SJSA1 (cell line): ENCODE measurements around the gene PLXND1. TPM values are rescaled to one million over a fixed set of nuclear protein-coding genes. Genes with fewer than 3 reads are reported as not detected.
"Not testable (repeated sequence)": the region's sequence is repeated elsewhere in the genome, so short reads cannot be mapped to it uniquely, and the experiment has no call there.

Experiments
- DNase-seq, 2 experiments: peaks; one replicate each; pipeline ENCODE4 v3.0.0-alpha.2; 2015 to 2020; ENCODE audit warnings: low spot score in 2 of 2, low read depth in 1 of 2
- H3K27ac ChIP-seq: fragments of 250-450 bp; sonication (Bioruptor Pico); 2 replicates; pipeline ENCODE4 v1.5.1; 2020; ENCODE audit warnings: mild to moderate bottlenecking, moderate library complexity
- H3K27me3 ChIP-seq: fragments of 250-450 bp; sonication (Bioruptor Pico); replicated peaks from 2 replicates; pipeline ENCODE4 v1.5.1; 2020; ENCODE audit warnings: mild to moderate bottlenecking, moderate library complexity
- H3K36me3 ChIP-seq: fragments of 250-450 bp; sonication (Bioruptor Pico); 2 replicates; pipeline ENCODE4 v1.5.1; 2020; ENCODE audit warnings: mild to moderate bottlenecking
- H3K4me1 ChIP-seq: fragments of 250-450 bp; sonication (Bioruptor Pico); replicated peaks from 2 replicates; pipeline ENCODE4 v1.6.1; 2021; ENCODE audit warnings: mild to moderate bottlenecking
- H3K4me3 ChIP-seq: fragments of 250-450 bp; sonication (Bioruptor Pico); 2 replicates; pipeline ENCODE4 v1.5.1; 2020; ENCODE audit warnings: mild to moderate bottlenecking
- H3K9me3 ChIP-seq: fragments of 250-450 bp; sonication (Bioruptor Pico); replicated peaks from 2 replicates; pipeline ENCODE4 v1.5.1; 2020; ENCODE audit warnings: mild to moderate bottlenecking
- total RNA-seq: library from RNA; depleted of rRNA; stranded (reverse); fragments of >200 nt; shearing (Covaris generic); gene quantifications from 2 replicates; pipeline ENCODE4 v1.2.3, GENCODE V29; 2014

Gene PLXND1
- total RNA-seq, 1 experiment from 2014 or later = 80.1 TPM

GRCh38 chr3:129614435-129614834 is 8.0 kb upstream of the PLXND1 start:
- Histone ChIP-seq H3K9me3 (no peaks in the 10 kb centered on the region), H3K4me3 (no peak overlapping the region), H3K27me3 (no peaks in the 10 kb centered on the region), H3K36me3 (no peaks in the 10 kb centered on the region), H3K27ac (no peak overlapping the region), H3K4me1 (peaks cover 58% of the 10 kb centered on the region)
- DNase-seq = peak in 1 of 2 experiments; percentile 36

DNA sequence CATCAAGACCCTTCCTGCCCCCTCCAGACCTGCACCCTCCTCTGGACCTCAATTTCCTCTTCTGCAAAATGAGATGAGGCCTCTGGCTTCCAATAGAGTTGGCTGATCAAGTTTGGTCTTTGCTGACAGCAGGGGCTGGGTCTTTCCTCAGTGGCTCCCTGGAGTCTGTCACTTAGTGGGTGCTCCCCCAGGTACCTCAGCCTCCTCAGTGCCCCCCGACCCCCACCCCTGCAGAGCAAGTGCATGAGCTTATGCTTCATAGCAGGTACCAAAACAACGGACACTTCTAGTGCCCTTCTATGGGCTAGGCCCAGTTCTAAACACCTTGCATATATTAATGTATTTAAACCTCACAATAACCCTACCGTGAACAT is 6.9 kb upstream of the PLXND1 start:
- H3K36me3 ChIP-seq = no peaks in the 10 kb centered on the region
- H3K4me3 ChIP-seq = no peak overlapping the region
- DNase-seq = no peak
- H3K27me3 ChIP-seq = no peaks in the 10 kb centered on the region
- H3K4me1 ChIP-seq = peaks cover 58% of the 10 kb centered on the region
- H3K9me3 ChIP-seq = no peaks in the 10 kb centered on the region
- no peak overlapping the region for H3K27ac ChIP-seq

GRCh38 chr3:129612534-129613366 is 6.3 kb upstream of the PLXND1 start:
- Histone ChIP-seq H3K4me1 (peaks cover 63% of the 10 kb centered on the region), H3K27ac (peak overlapping the region; percentile 57), H3K4me3 (no peak overlapping the region), H3K27me3 (no peaks in the 10 kb centered on the region), H3K36me3 (no peaks in the 10 kb centered on the region), H3K9me3 (no peaks in the 10 kb centered on the region)
- peak; percentile 50 to 66 for DNase-seq

GRCh38 chr3:129611812-129612533 is 5.5 kb upstream of the PLXND1 start:
- H3K27me3 ChIP-seq = no peaks in the 10 kb centered on the region
- peaks cover 68% of the 10 kb centered on the region for H3K4me1 ChIP-seq
- no peaks in the 10 kb centered on the region for H3K9me3 ChIP-seq
- DNase-seq = peak; percentile 75
- no peak overlapping the region for H3K4me3 ChIP-seq
- no peaks in the 10 kb centered on the region for H3K36me3 ChIP-seq
- H3K27ac ChIP-seq = peak overlapping the region; percentile 57

DNA sequence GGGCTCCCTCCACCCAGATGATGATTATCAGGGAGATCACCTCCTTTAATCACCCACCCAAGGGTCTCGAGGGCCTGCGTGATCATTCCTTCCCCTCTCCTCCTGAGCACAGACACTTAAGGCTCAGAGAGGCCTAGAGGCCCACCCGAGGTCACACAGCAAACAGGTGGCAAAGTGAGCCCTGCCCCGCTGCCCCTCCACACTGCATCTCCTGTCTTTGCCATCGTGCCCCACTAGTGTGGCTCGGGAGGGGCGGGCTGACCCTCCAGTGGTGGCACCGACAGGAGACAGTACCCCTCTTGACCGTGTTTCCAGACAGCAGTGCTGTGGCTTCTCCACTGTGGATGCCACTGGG is 4.9 kb upstream of the PLXND1 start:
- DNase-seq = no peak
- Histone ChIP-seq H3K27ac (peak overlapping the region; percentile 57), H3K4me1 (peaks cover 64% of the 10 kb centered on the region), H3K36me3 (no peaks in the 10 kb centered on the region), H3K9me3 (no peaks in the 10 kb centered on the region), H3K27me3 (no peaks in the 10 kb centered on the region), H3K4me3 (no peak overlapping the region)

DNA sequence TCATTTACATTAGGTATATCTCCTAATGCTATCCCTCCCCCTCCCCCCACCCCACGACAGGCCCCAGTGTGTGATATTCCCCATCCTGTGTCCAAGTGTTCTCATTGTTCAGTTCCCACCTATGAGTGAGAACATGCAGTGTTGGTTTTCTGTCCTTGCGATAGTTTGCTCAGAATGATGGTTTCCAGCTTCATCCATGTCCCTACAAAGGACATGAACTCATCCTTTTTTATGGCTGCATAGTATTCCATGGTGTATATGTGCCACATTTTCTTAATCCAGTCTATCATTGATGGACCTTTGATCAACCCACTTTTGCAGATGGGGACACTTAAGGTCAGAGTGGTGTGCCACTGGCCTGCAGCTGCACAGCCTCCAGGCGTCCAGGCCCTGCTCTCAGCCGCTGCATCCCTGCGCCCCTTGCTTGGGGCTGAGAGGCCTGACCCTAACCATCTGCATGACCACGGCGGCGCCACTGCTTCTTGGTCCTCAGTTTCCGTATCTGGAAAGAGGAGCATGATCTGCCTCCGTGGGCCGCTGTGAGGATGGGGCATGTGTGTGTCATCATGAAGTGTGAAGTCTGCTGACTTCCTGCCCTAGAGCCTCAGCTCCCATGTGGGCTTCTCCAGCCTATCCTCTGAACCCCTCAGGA is 4.4 kb upstream of the PLXND1 start:
- not testable (repeated sequence) for DNase-seq, H3K4me3 ChIP-seq, H3K36me3 ChIP-seq, H3K27me3 ChIP-seq, H3K9me3 ChIP-seq
- Histone ChIP-seq H3K27ac (peak overlapping the region; percentile 57), H3K4me1 (peaks cover 67% of the 10 kb centered on the region)

- H3K36me3 ChIP-seq = peaks cover 10% of the 10 kb centered on the region; the same call in 1 of the 2 replicates
- no peaks in the 10 kb centered on the region for H3K27me3 ChIP-seq
- H3K4me3 ChIP-seq = no peak overlapping the region
- no peak overlapping the region for H3K27ac ChIP-seq
- H3K9me3 ChIP-seq = 0 out of 2 replicates have a peak, but pooled peaks cover 3% of the 10 kb centered on the region
- peaks cover 73% of the 10 kb centered on the region for H3K4me1 ChIP-seq
- DNase-seq = no peak
These were observed 3.8 kb upstream of the PLXND1 start for GRCh38 chr3:129610276-129610675.

- 0 out of 2 replicates have a peak, but pooled peaks cover 3% of the 10 kb centered on the region for H3K9me3 ChIP-seq
- H3K4me1 ChIP-seq = peaks cover 77% of the 10 kb centered on the region
- no peak overlapping the region for H3K27ac ChIP-seq
- peak in 1 of 2 experiments; percentile 26 for DNase-seq
- H3K27me3 ChIP-seq = no peaks in the 10 kb centered on the region
- peaks cover 12% of the 10 kb centered on the region for H3K36me3 ChIP-seq
- H3K4me3 ChIP-seq = no peak overlapping the region
These were observed 3.2 kb upstream of the PLXND1 start for GRCh38 chr3:129609591-129610182.

- 0 out of 2 replicates have a peak, but pooled peaks cover 3% of the 10 kb centered on the region for H3K9me3 ChIP-seq
- no peaks in the 10 kb centered on the region for H3K27me3 ChIP-seq
- H3K36me3 ChIP-seq = peaks cover 15% of the 10 kb centered on the region
- DNase-seq = no peak
- H3K4me3 ChIP-seq = no peak overlapping the region
- peaks cover 83% of the 10 kb centered on the region for H3K4me1 ChIP-seq
- no peak overlapping the region for H3K27ac ChIP-seq
These were observed 2.6 kb upstream of the PLXND1 start for GRCh38 chr3:129608936-129609590.

DNA sequence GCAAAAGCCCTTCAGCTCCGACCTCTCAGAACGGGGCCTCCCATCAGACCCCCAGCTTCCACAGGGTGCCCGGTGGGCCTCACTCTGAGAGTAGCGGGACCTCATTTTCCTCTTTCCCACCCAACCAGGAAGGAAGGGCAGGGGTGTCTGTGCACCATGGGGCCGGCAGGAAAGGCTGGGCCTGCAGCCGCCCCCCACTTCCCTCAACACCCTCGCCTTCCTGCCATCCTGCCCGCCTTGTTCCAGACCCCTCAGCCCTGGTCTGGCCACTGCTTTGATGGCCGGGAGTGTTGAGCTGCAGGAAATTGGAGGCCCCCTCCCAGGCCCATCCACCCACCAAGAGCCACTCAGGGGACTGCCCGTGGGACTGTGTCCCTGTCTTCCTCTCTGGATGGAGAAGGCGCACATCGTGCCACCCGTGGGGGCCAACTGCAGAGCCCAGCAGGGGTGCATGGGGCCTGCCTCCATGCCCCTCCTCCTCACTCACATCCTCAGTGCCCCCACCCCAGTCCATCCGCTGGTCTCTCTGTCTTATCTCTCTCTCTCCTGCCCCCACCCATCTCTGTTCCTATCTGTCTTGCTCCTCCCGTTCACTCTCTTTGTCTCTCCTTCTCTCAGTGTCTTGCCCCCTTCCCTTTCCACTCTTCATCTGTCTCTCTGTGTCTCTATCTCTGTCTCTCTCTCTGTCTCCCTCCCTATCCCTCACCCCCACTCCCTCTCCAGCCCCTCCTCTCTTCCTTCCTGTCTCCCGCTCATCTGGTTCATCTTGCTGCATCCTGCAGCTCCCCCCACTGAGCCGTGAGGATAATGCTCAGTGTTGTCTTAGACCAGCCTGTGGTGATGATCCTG is 1.8 kb upstream of the PLXND1 start:
- Histone ChIP-seq H3K36me3 (peaks cover 15% of the 10 kb centered on the region), H3K27me3 (no peaks in the 10 kb centered on the region), H3K9me3 (0 out of 2 replicates have a peak, but pooled peaks cover 3% of the 10 kb centered on the region), H3K4me3 (no peak overlapping the region), H3K27ac (no peak overlapping the region), H3K4me1 (peaks cover 89% of the 10 kb centered on the region)
- DNase-seq = peak; percentile 49 to 61

DNA sequence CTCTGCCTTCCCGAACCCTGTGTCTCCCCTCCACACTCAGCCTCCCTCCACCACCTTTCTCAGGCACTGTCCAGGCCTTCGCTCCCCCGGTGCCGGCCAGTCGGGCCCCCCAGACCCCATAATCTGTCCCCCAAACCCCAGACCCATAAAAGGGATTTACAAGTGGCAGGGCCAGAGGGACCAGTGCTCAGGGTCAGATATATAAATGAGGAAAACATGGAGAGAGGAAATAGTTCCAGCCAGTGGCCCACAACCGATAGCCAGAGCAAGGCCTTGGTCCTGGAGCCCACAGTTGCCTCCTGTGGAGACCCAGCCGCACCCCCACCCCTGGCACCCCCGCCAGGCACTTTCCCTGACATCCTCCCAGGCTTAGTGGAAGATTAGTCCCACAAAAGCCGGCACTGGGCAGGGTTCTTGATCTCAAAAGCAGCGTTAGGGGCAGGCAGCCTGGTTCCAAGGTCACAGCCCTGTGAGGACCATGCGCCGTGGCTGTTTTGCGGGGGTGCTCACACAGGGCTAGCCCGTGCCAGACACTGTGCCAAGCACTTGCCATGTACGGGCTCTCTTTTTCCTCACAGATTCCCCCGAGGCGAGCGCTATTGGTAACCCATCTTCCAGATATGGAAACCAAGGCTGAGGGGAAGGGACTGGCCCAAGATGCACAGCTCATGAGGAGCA is 1.1 kb upstream of the PLXND1 start:
- Histone ChIP-seq H3K27ac (peak overlapping the region; percentile 74), H3K36me3 (peaks cover 19% of the 10 kb centered on the region), H3K9me3 (0 out of 2 replicates have a peak, but pooled peaks cover 3% of the 10 kb centered on the region), H3K4me1 (peaks cover 89% of the 10 kb centered on the region), H3K27me3 (no peaks in the 10 kb centered on the region), H3K4me3 (peak overlapping the region; percentile 49)
- no peak for DNase-seq
